SU-DHL-6 (cell line): Measurements from ENCODE around the gene CDC42EP1.

Experiments
- H2AFZ ChIP-seq: fragments of 200-600 bp; sonication (generic); 2 replicates; pipeline ENCODE4 v1.6.1; 2014; ENCODE audit warnings: low read depth, mild to moderate bottlenecking, moderate library complexity, mixed read lengths, antibody characterized with exemption, low read length; ENCODE audit not compliant: severe bottlenecking
- H3F3A ChIP-seq: fragments of 200-600 bp; shearing (Covaris generic); 2 replicates; pipeline ENCODE4 v1.6.0; 2016; ENCODE audit warnings: antibody characterized with exemption, mild to moderate bottlenecking; ENCODE audit not compliant: insufficient read depth
- H3K27ac ChIP-seq: fragments of 200-600 bp; sonication (generic); 2 replicates; pipeline ENCODE4 v1.5.1; 2016; ENCODE audit warnings: low read depth, mild to moderate bottlenecking, low read length, moderate library complexity, mixed read lengths
- H3K27me3 ChIP-seq: fragments of 200-600 bp; sonication (generic), shearing (Covaris generic); 2 replicates; pipeline ENCODE4 v1.6.0; 2014; ENCODE audit warnings: mild to moderate bottlenecking, low read length
- H3K36me3 ChIP-seq: fragments of 200-600 bp; sonication (generic); 2 replicates; pipeline ENCODE4 v1.6.1; 2014; ENCODE audit warnings: mild to moderate bottlenecking, low read length, mixed read lengths
- H3K4me2 ChIP-seq: fragments of 300-600, 200-600 bp; shearing (Covaris generic), sonication (generic); 2 replicates; pipeline ENCODE4 v1.6.0; 2014; ENCODE audit warnings: low read length, low read depth, mild to moderate bottlenecking; ENCODE audit not compliant: poor library complexity, severe bottlenecking
- H3K4me3 ChIP-seq: fragments of 200-600 bp; sonication (generic); 2 replicates; pipeline ENCODE4 v1.5.1; 2014; ENCODE audit warnings: antibody characterized with exemption, low read length, mild to moderate bottlenecking, mixed read lengths; ENCODE audit not compliant: insufficient read depth, poor library complexity, severe bottlenecking
- H3K79me2 ChIP-seq: fragments of 200-600 bp; sonication (generic); 2 replicates; pipeline ENCODE4 v1.6.1; 2014; ENCODE audit warnings: mild to moderate bottlenecking, low read length, moderate library complexity; ENCODE audit not compliant: insufficient read depth
- H3K9ac ChIP-seq: fragments of 200-600 bp; sonication (generic); 2 replicates; pipeline ENCODE4 v1.7.0; 2014; ENCODE audit warnings: mild to moderate bottlenecking, low read length
- H3K9me2 ChIP-seq: fragments of 200-600 bp; sonication (generic); replicated peaks from 2 replicates; pipeline ENCODE4 v1.6.1; 2014; ENCODE audit warnings: low read length; ENCODE audit not compliant: insufficient read depth
- H3K9me3 ChIP-seq: fragments of 200-600 bp; sonication (generic); 2 replicates; pipeline ENCODE4 v1.6.1; 2014; ENCODE audit warnings: low read length, mixed read lengths; ENCODE audit not compliant: insufficient read depth
- H4K20me1 ChIP-seq: fragments of 200-600 bp; sonication (generic); 2 replicates; pipeline ENCODE4 v1.6.1; 2014; ENCODE audit warnings: low read depth, mild to moderate bottlenecking, antibody characterized with exemption, low read length, moderate library complexity, mixed read lengths
- EZH2phosphoT487 ChIP-seq: fragments of 200-600 bp; sonication (generic), shearing (Covaris generic); conservative IDR thresholded peaks from 2 replicates; pipeline ENCODE4 v1.6.1; 2018; ENCODE audit warnings: mild to moderate bottlenecking, antibody characterized with exemption, low read length, moderate library complexity, mixed read lengths
- TF ChIP-seq, protein P1 (sequence below): fragments of 200-600 bp; sonication (generic); IDR thresholded peaks from one replicate; pipeline ENCODE4 v1.5.1; 2017; ENCODE audit warnings: antibody characterized with exemption, mild to moderate bottlenecking, low read length, moderate library complexity; ENCODE audit not compliant: insufficient read depth, poor library complexity, severe bottlenecking

The CDC42EP1 gene

DNA sequence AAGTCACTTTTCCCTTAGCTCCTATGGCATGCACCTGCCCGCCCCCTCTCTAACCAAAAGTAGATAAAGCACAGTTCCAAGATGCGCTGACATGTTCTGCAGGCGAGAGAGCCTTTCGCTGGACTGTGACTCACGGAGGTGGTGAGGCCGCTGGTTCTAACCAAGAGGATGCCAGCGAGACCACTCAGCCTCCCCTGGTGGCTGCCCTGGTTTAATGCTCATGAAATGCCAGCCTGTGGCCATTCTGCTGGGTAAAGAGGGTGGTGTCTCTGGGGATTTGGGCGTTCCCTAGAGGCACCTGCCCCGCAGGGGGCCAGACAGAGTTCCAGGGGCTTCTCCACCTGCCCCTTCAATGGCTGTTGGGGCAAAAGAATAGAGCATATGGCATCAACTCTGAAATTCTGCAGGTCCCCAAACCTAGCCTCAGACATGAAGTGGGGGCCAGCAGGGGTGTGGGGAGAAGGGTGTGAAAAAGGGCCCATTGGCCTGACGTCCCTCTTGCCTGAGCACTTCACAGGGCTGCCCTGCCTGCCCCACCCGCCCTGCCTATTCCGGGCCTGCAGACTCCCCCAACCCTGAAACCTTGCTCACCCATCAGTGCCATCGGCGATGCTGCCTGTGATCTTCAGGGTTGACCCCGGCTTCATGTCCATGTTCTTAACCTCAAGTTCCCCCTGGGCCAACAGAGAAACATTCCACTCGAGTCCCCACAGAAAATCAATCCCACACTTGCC, 11.1 kb downstream of the CDC42EP1 start:
- no peaks in the 10 kb centered on the region for H3K36me3 ChIP-seq
- H3K79me2 ChIP-seq: no peaks in the 10 kb centered on the region
- no peak overlapping the region for H3K4me2 ChIP-seq
- no peak overlapping the region for H3K27ac ChIP-seq
- H4K20me1 ChIP-seq: no peaks in the 10 kb centered on the region
- no peaks in the 10 kb centered on the region for H3F3A ChIP-seq
- no peaks in the 10 kb centered on the region for H3K9me3 ChIP-seq
- no peak overlapping the region for H3K4me3 ChIP-seq
- no peaks in the 10 kb centered on the region for H3K9me2 ChIP-seq
- H3K9ac ChIP-seq: no peak overlapping the region
- H3K27me3 ChIP-seq: no peaks in the 10 kb centered on the region
- TF ChIP-seq, protein P1, sequence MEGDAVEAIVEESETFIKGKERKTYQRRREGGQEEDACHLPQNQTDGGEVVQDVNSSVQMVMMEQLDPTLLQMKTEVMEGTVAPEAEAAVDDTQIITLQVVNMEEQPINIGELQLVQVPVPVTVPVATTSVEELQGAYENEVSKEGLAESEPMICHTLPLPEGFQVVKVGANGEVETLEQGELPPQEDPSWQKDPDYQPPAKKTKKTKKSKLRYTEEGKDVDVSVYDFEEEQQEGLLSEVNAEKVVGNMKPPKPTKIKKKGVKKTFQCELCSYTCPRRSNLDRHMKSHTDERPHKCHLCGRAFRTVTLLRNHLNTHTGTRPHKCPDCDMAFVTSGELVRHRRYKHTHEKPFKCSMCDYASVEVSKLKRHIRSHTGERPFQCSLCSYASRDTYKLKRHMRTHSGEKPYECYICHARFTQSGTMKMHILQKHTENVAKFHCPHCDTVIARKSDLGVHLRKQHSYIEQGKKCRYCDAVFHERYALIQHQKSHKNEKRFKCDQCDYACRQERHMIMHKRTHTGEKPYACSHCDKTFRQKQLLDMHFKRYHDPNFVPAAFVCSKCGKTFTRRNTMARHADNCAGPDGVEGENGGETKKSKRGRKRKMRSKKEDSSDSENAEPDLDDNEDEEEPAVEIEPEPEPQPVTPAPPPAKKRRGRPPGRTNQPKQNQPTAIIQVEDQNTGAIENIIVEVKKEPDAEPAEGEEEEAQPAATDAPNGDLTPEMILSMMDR: no peak
- TF ChIP-seq EZH2phosphoT487: no peak
- H2AFZ ChIP-seq: no peak overlapping the region

DNA sequence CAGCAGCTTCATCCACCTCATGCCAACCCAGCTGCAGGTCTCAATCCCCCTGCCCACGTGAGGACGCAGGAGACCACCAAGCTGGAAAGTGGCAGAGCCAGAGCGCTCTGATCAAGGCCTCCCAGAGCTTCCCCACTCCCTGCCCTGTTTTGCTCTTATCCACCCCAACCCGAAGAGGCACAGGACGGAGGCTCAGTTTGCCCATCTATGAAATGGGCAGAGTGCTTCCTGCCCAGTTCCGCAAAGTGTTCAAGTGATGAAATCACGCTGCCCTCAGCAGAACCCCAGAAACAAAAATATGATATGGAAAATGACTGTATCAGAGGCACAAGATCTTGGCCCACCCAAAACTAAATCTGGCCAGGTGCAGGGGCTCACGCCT, 11.7 kb downstream of the CDC42EP1 start:
- H3K9me3 ChIP-seq: no peaks in the 10 kb centered on the region
- H3K79me2 ChIP-seq: no peaks in the 10 kb centered on the region
- H3K9me2 ChIP-seq: no peaks in the 10 kb centered on the region
- H3K4me2 ChIP-seq: no peak overlapping the region
- H3K27ac ChIP-seq: no peak overlapping the region
- H3K9ac ChIP-seq: no peak overlapping the region
- H3K4me3 ChIP-seq: no peak overlapping the region
- no peak overlapping the region for H2AFZ ChIP-seq
- H3F3A ChIP-seq: no peaks in the 10 kb centered on the region
- TF ChIP-seq EZH2phosphoT487: no peak
- TF ChIP-seq, protein P1: no peak
- no peaks in the 10 kb centered on the region for H3K36me3 ChIP-seq
- H4K20me1 ChIP-seq: no peaks in the 10 kb centered on the region
- no peaks in the 10 kb centered on the region for H3K27me3 ChIP-seq

DNA sequence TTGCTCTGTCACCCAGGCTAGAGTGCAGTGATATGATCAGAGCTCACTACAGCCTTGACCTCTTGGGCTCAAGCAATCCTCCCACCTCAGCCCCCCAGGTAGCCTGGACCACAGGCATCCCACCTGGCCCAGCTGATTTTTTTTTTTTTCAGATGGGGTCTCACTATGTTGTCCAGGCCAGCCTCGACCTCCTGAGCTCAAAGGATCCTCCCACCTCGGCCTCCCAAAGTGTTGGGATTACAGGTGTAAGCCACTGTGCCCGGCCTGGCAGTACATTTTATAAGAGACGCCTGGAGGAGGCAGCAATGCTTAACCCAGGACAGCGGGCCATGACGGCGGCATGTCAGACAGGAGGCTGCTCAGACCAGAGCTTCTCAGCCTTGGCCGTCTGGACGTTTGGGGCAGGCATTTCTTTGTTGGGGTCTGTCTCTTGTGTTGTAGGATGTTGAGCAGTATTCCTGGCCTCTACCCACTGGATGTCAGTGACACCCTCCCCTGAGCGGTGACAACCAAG, 15.3 kb downstream of the CDC42EP1 start:
- no peak for TF ChIP-seq EZH2phosphoT487
- TF ChIP-seq, protein P1: no peak
- Histone ChIP-seq H3K9me2 (no peaks in the 10 kb centered on the region), H4K20me1 (no peaks in the 10 kb centered on the region), H3K4me3 (no peak overlapping the region), H3K9me3 (no peaks in the 10 kb centered on the region), H3K9ac (no peak overlapping the region), H3K36me3 (no peaks in the 10 kb centered on the region), H3K27ac (no peak overlapping the region), H3F3A (no peaks in the 10 kb centered on the region), H3K27me3 (no peaks in the 10 kb centered on the region), H3K4me2 (no peak overlapping the region), H3K79me2 (no peaks in the 10 kb centered on the region), H2AFZ (no peak overlapping the region)
